Ovary (tissue), 3 donors: ENCODE results near the gene OSBPL2.

Experiments
- CTCF ChIP-seq, 3 donors: fragments of 450-650 bp in 2 of 3; fragments of 200-600 bp in 1 of 3; IDR thresholded peaks; one replicate each; pipeline versions ENCODE4 v1.5.1 to v1.8.0; 2016 to 2022; ENCODE audit warnings: antibody characterized with exemption in 3 of 3, mild to moderate bottlenecking in 1 of 3
- EP300 ChIP-seq: sonication (generic); formaldehyde crosslinking; IDR thresholded peaks from one replicate; pipeline ENCODE4 v1.6.1; 2017; ENCODE audit warnings: antibody characterized with exemption
- POLR2A ChIP-seq: fragments of 450-650 bp; IDR thresholded peaks from one replicate; pipeline ENCODE4 v1.6.1; 2017; ENCODE audit warnings: antibody characterized with exemption, mild to moderate bottlenecking, moderate library complexity
- donor health status: DM: no; HTN: no; CAD: no.

DNA sequence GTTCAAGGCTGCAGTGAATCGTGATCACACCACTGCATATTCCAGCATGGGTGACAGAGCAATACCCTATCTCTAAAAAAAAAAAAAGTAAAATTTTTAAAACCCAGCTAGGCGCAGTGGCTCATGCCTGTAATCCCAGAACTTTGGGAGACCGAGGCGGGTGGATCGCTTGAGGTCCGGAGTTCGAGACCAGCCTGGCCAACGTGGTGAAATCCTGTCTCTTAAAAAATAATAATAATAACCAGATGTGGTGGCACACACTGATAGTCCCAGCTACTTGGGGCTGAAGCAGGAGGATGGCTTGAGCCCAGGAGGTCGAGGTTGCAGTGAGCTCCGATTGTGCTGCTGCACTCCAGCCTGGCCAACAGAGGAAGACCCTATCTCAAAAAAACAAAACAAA lies 42.0 kb upstream of the OSBPL2 start:
- TF ChIP-seq CTCF (IDR thresholded peaks at IDR 0.05): no peak
- no peak for TF ChIP-seq EP300
- no peak for TF ChIP-seq POLR2A
